AG04449 (cell line): ENCODE measurements around the gene LINGO3.

Source experiments
- CTCF ChIA-PET: fragments of 350-600 bp; formaldehyde crosslinking; extraction: SDS; loops from one replicate; lab custom pipeline; 2021; ENCODE audit warnings: antibody characterized with exemption; lab: Yijun Ruan, JAX
- POLR2A ChIA-PET: fragments of 400-600, 350-600 bp; formaldehyde crosslinking; extraction: SDS; loops from one replicate; lab custom pipeline; 2020; ENCODE audit warnings: antibody characterized with exemption, inconsistent platforms; lab: Yijun Ruan, JAX
- DNase-seq: peaks from one replicate; pipeline ENCODE4 v3.0.0-alpha.2; 2010; ENCODE audit warnings: low read depth, low spot score
- H3K4me3 ChIP-seq: 2 replicates; pipeline ENCODE4 v1.5.1; 2011; ENCODE audit warnings: low read depth, mild to moderate bottlenecking, control low read depth, low read length
- TF ChIP-seq, protein P1 (sequence below): IDR thresholded peaks from one replicate; pipeline ENCODE4 v1.5.1; 2011; ENCODE audit warnings: mild to moderate bottlenecking, moderate library complexity, low read length, control low read depth, inconsistent platforms; ENCODE audit not compliant: insufficient read depth; ENCODE audit errors: missing control alignments

LINGO3 gene, protein sequence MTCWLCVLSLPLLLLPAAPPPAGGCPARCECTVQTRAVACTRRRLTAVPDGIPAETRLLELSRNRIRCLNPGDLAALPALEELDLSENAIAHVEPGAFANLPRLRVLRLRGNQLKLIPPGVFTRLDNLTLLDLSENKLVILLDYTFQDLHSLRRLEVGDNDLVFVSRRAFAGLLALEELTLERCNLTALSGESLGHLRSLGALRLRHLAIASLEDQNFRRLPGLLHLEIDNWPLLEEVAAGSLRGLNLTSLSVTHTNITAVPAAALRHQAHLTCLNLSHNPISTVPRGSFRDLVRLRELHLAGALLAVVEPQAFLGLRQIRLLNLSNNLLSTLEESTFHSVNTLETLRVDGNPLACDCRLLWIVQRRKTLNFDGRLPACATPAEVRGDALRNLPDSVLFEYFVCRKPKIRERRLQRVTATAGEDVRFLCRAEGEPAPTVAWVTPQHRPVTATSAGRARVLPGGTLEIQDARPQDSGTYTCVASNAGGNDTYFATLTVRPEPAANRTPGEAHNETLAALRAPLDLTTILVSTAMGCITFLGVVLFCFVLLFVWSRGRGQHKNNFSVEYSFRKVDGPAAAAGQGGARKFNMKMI

DNA sequence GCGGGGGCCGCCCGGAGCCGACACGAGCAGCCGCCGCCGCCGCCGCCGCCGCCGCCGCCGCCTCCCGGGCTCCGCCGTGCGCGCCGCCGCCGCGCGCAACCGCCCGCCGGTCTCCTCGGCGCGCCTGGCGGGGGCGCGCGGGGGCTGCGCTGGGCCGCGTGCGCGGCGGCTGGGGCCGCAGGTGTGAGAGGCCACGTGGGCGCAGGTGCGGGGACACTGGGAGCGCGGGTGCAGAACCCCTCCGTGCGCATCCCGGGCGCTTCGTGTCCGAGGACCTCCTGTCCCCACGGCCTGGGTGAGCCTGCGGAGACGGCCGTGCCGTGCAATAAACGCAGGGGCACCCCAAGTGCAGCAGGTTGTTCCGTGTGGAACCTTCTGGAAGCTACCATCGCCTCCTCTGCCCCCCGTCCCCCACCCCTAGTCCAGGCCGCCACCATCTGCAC, at the start of gene LINGO3:
Gene LINGO3 (minus strand): TSS at position 41 of the 443 bp plus-strand sequence. CDS start 16,378 bp downstream, outside the sequence.
- peak within 1 kb of the TSS; percentile 38 for H3K4me3 ChIP-seq
- CTCF ChIA-PET, result no interaction called here

DNA sequence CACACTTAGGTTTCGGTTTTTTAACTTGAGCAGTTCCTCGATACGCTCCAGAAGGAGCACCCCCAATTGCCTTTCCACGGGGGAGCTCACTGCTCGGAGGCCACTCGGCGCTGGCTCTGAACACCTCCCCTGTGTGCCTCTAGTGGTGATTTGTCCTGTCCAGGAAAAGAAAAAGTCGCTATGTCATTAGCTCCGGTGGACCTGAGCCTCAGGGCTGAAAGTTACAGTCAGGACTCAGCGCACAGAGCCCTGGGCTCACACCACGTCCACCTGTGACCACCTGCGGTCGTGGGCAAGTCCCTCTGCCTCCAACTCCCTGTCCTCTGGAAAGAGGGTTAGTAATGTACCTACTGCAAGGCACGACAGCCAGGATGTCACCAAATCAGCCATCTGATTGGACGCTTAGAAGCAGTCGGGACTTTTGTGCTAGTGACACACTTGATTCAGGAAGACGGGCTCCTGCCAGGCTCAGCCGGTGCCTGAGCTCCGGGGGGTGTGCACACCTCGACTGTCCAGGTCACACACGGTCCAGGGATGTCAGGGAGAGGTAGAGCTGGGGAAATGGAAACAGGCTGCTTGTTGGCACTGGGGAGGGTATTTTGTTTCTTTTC, 48.2 kb upstream of the LINGO3 start:
- TF ChIP-seq, protein P1, sequence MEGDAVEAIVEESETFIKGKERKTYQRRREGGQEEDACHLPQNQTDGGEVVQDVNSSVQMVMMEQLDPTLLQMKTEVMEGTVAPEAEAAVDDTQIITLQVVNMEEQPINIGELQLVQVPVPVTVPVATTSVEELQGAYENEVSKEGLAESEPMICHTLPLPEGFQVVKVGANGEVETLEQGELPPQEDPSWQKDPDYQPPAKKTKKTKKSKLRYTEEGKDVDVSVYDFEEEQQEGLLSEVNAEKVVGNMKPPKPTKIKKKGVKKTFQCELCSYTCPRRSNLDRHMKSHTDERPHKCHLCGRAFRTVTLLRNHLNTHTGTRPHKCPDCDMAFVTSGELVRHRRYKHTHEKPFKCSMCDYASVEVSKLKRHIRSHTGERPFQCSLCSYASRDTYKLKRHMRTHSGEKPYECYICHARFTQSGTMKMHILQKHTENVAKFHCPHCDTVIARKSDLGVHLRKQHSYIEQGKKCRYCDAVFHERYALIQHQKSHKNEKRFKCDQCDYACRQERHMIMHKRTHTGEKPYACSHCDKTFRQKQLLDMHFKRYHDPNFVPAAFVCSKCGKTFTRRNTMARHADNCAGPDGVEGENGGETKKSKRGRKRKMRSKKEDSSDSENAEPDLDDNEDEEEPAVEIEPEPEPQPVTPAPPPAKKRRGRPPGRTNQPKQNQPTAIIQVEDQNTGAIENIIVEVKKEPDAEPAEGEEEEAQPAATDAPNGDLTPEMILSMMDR, result no peak
- no peak for DNase-seq
- ChIA-PET CTCF (no interaction called here), POLR2A (no interaction called here)
- H3K4me3 ChIP-seq, result no peak overlapping the region

More for the DNA sequence above, at the start of gene LINGO3:
- TF ChIP-seq, protein P1, result no peak
- POLR2A ChIA-PET, result no interaction called here
- DNase-seq, result no peak

DNA sequence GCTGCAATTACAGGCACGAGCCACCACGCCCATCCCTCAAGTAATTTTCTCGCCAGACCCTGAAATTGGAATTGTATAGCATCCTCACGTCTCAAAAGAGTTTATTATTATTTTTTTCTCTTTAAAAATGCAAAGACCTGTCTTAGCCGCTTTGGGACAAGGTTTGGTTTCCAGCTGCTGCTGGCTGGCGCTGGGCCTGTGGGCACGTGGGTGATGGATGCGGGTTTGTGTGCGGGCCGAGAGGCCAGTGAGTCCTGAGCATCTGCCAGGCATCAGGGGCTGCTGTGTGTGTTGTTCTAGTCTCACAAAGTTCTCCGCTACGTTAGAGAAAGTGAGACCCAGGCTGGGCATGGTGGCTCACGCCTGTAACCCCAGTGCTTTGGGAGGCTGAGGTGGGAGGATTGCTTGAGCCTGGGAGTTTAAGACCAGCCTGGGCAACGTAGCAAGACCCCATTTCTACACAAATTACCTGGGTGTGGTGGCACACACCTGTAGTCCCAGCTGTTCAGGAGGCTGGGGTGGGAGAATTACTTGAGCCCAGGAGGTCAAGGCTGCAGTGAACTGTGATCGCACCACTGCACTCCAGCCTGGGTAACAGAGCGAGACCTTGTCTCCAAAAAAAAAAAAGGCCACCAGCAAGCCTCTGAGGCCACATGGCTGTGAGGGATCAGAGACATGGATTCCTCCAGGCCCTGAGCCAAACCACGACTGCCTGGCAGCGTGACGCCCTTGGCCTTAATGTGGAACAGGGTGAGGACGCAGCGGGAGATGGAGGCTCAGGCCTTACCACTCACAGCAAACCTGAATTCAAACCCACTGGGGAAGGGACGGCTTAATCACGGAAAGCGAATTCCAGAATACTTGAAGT, 47.4 kb upstream of the LINGO3 start:
- CTCF ChIA-PET, result no interaction called here
- POLR2A ChIA-PET, result no interaction called here
- DNase-seq, result no peak
- TF ChIP-seq, protein P1, result no peak
- no peak overlapping the region for H3K4me3 ChIP-seq

DNA sequence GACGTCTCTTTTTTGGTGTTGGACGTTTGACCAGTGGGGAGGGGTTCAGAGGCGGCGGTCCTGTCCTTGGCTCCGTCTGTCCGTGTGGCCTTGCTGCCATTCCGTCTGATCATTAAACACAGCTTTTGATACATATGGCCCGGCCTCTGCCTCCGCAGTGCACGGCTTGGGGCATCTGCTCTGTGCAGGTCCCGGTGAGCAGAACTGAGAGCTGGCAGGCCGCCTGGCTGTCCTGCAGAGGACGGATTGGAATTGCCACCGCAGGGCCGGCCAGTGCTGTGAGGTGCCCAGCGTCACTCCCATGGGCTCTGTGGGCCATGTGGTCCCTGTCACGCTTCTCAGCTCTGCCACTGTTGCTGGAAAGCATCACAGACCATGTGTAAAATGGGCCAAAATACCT, 46.7 kb upstream of the LINGO3 start:
- no peak for DNase-seq
- CTCF ChIA-PET, result no interaction called here
- no peak overlapping the region for H3K4me3 ChIP-seq
- POLR2A ChIA-PET, result no interaction called here
- TF ChIP-seq, protein P1, result no peak

DNA sequence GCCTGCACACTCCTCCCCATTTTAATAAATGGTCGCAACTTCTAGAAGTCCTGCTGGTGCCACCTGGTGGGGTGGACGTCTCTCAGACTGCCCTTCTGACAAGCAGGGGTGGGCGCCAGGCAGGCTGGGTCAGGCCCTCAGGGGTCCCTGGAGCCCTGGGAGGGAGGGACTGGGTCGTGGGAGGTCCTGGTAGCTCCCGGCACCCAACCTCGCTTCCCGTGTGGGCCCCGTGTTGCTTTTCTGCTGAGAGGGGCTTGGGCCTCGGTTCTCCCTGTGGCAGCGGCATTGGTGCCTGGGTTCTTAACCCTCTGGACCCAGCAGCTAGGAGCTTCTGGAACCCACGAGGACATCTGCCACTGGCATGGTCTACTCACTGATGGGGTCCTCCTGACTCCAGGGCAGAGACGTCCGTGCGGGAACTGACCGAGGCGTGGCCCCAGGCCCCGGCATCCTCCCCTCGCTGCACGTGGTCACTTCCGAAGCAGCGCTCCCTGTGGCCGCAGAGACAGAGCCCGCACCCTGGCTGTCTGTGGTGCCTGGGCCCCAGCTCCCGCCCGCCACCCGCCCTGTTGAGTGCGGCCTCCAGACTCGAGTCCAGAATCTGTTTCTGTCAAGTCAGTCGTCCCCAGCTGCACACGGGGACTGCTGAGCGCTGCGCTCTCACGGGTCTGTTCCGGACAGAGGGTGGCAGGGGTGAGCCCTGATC, 46.1 kb upstream of the LINGO3 start:
- POLR2A ChIA-PET, result no interaction called here

More for the DNA sequence above, 46.1 kb upstream of the LINGO3 start:
- CTCF ChIA-PET, result no interaction called here
- TF ChIP-seq, protein P1, result no peak
- no peak overlapping the region for H3K4me3 ChIP-seq
- DNase-seq, result no peak
